Measurements from ENCODE around the gene GSTM1. TPM values are rescaled to one million over a fixed set of nuclear protein-coding genes. Genes with fewer than 3 reads are reported as not detected.

Gene GSTM1
- total and polyA plus RNA-seq, 2 donors (not counting 1 experiment from before 2014, with no cell fraction given) = 30.5 to 40.0 TPM

DNA sequence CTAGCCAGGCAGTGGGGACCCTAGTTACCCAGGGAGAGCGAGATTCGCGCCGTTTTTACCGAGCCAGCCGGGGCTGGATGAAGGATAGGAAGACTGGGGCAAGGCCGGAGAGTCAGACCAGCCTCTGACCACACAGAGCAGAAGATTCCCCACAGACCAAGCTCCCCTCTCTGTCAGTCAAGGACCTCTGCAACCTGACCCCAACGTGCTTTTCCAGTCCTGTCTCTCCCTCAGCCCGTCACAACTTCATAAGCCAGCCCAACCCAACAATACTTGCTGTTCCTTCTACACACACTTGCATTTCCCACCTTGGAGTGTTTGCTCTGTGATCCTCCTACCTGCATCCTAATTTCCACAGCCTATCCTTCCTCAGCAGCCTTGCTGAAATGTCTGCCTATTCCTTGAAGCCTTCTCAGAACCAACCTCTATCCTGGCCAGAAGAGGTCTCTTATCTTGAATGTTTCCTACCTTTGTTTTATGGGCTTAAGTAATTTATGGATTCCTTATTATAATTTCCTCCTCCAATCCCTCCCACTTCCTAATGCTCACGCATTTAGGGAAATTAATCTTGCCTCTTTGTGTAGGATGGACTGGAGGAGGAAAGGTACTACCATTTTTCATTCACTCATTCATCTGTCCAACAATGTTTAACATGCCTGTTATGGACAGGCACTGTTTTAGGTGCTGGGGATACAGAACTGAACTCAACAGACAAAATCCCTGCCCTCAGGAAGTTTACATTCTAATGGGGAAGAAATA is 53.2 kb downstream of the GSTM1 start, which contains the start of gene GSTM3:
Gene GSTM3, minus strand, starts transcription at position 424 of the 759 bp plus-strand sequence. CDS start 751 bp downstream, outside the sequence.
- no peaks in the 10 kb centered on the region for H3K79me2 ChIP-seq (ENCODE audit: control insufficient read depth, insufficient read depth, low read length)
- H4K20me1 ChIP-seq (ENCODE audit: control insufficient read depth, insufficient read depth, low read length, poor library complexity, severe bottlenecking) = no peaks in the 10 kb centered on the region
- ChIA-PET CTCF (interaction anchor here (1.3 to 1.8 kb wide), 4 partner anchors 36 to 244 kb away, joined by 3 to 5 read pairs (median 4); partner anchors contain the start of genes AHCYL1 and GSTM1), POLR2A (no interaction called here)
- H3K4me3 ChIP-seq (ENCODE audit: control extremely low read depth in 1 of 5, extremely low read depth in 1 of 5, insufficient read depth in 1 of 5, low read depth in 2 of 5, low read length in 4 of 5) = peak within 1 kb of the TSS; percentile 27 to 65 (median 62)
- peaks cover 11 to 16% of the 10 kb centered on the region in 2 donors for H3K4me1 ChIP-seq (ENCODE audit: control insufficient read depth in 2 of 2, insufficient read depth in 2 of 2, low read length in 2 of 2)
- TF ChIP-seq, protein P1, sequence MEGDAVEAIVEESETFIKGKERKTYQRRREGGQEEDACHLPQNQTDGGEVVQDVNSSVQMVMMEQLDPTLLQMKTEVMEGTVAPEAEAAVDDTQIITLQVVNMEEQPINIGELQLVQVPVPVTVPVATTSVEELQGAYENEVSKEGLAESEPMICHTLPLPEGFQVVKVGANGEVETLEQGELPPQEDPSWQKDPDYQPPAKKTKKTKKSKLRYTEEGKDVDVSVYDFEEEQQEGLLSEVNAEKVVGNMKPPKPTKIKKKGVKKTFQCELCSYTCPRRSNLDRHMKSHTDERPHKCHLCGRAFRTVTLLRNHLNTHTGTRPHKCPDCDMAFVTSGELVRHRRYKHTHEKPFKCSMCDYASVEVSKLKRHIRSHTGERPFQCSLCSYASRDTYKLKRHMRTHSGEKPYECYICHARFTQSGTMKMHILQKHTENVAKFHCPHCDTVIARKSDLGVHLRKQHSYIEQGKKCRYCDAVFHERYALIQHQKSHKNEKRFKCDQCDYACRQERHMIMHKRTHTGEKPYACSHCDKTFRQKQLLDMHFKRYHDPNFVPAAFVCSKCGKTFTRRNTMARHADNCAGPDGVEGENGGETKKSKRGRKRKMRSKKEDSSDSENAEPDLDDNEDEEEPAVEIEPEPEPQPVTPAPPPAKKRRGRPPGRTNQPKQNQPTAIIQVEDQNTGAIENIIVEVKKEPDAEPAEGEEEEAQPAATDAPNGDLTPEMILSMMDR (IDR thresholded peaks at IDR 0.05) = no peak
- TF ChIP-seq EZH2 (IDR thresholded peaks at IDR 0.05; ENCODE audit: borderline replicate concordance, insufficient read depth, low read depth, low read length, poor library complexity, severe bottlenecking) = no peak
- H3K27me3 Mint-ChIP-seq = peaks cover 43% of the 10 kb centered on the region
- intact Hi-C loops (cut with micrococcal nuclease) = loop anchor here (1.0 to 2.0 kb wide), 2 partner anchors 54 to 244 kb away; partner anchors contain the start of genes AHCYL1 and GSTM1
- peak within 1 kb of the TSS; percentile 65 for H3K9ac ChIP-seq (ENCODE audit: low read length)
- H3K36me3 ChIP-seq (replicated peaks in 1 of 2; ENCODE audit: control extremely low read depth in 1 of 2, control insufficient read depth in 1 of 2, extremely low read depth in 1 of 2, insufficient read depth in 2 of 2, low read length in 1 of 2) = no peaks in the 10 kb centered on the region
- peaks cover 17% of the 10 kb centered on the region for H3K4me1 Mint-ChIP-seq
- no peaks in the 10 kb centered on the region for H3K9me3 Mint-ChIP-seq (ENCODE audit: insufficient read depth)
- H2AFZ ChIP-seq (ENCODE audit: insufficient read depth, low read depth, low read length, poor library complexity, severe bottlenecking) = peak within 1 kb of the TSS; percentile 90
- H3K9me3 ChIP-seq (ENCODE audit: control extremely low read depth in 1 of 3, control insufficient read depth in 2 of 3, insufficient read depth in 1 of 3, low read length in 2 of 3) = peaks cover 0 to 6% (median 0%) of the 10 kb centered on the region in 3 donors
- ATAC-seq (ENCODE audit: low read depth) (peak; percentile 8), DNase-seq (no peak)
- peak within 1 kb of the TSS; percentile 96 for H3K4me2 ChIP-seq (replicated peaks; ENCODE audit: low read depth, low read length, poor library complexity, severe bottlenecking)
- H3K27ac ChIP-seq (ENCODE audit: low read length in 2 of 2) = no peak within 1 kb of the TSS
- WGBS (ENCODE audit: insufficient coverage) = 2% methylated on average over 9 of the region's 10 CpGs
- H3K27me3 ChIP-seq (replicated peaks in 1 of 4; ENCODE audit: control extremely low read depth in 1 of 4, control insufficient read depth in 3 of 4, insufficient read depth in 4 of 4, low read length in 3 of 4) = peaks cover 0 to 44% (median 18%) of the 10 kb centered on the region in 4 experiments
- H3K4me3 Mint-ChIP-seq = peak within 1 kb of the TSS; percentile 89
- no peak within 1 kb of the TSS for H3K27ac Mint-ChIP-seq

Other genes with a start within 250 kb of the GSTM1 start
- not detected in 2 replicates for gene SYPL2, start 221.3 kb upstream of the GSTM1 start, total RNA-seq
- gene SYPL2, start 221.3 kb upstream of the GSTM1 start, polyA plus RNA-seq = not detected in 2 replicates
- gene ATXN7L2, start 203.9 kb upstream of the GSTM1 start, total RNA-seq = 10.1 and 10.9 TPM in 2 replicates
- gene ATXN7L2, start 203.9 kb upstream of the GSTM1 start, polyA plus RNA-seq = 11.9 and 12.4 TPM in 2 replicates
- gene CYB561D1, start 193.7 kb upstream of the GSTM1 start, total RNA-seq = 28.0 and 29.0 TPM in 2 replicates
- gene CYB561D1, start 193.7 kb upstream of the GSTM1 start, polyA plus RNA-seq = 10.9 and 16.1 TPM in 2 replicates
- gene AMIGO1, start 178.1 kb upstream of the GSTM1 start, total RNA-seq = 2.4 and 2.6 TPM in 2 replicates
- gene AMIGO1, start 178.1 kb upstream of the GSTM1 start, polyA plus RNA-seq = 0.19 and 0.20 TPM in 2 replicates
- gene GPR61, start 147.9 kb upstream of the GSTM1 start, total RNA-seq = not detected in 2 replicates
- not detected in 2 replicates for gene GPR61, start 147.9 kb upstream of the GSTM1 start, polyA plus RNA-seq
- gene GNAI3, start 139.2 kb upstream of the GSTM1 start, total RNA-seq = 8.5 and 8.8 TPM in 2 replicates
- 1.6 and 3.4 TPM in 2 replicates for gene GNAI3, start 139.2 kb upstream of the GSTM1 start, polyA plus RNA-seq
- not detected in 2 replicates for gene GNAT2, start 68.2 kb upstream of the GSTM1 start, total RNA-seq
- gene GNAT2, start 68.2 kb upstream of the GSTM1 start, polyA plus RNA-seq = not detected in 2 replicates
- 104 and 105 TPM in 2 replicates for gene AMPD2, start 68.0 kb upstream of the GSTM1 start, total RNA-seq
- gene AMPD2, start 68.0 kb upstream of the GSTM1 start, polyA plus RNA-seq = 121 and 147 TPM in 2 replicates
- 28.6 and 39.4 TPM in 2 replicates for gene GSTM4, start 31.7 kb upstream of the GSTM1 start, total RNA-seq
- gene GSTM4, start 31.7 kb upstream of the GSTM1 start, polyA plus RNA-seq = 30.6 and 56.5 TPM in 2 replicates
- 42.9 and 43.3 TPM in 2 replicates for gene GSTM2, start 19.8 kb upstream of the GSTM1 start, total RNA-seq
- 73.0 and 94.4 TPM in 2 replicates for gene GSTM2, start 19.8 kb upstream of the GSTM1 start, polyA plus RNA-seq
- 0.15 TPM in 1 of 2 replicates, not detected in the other for gene GSTM5, start 24.4 kb downstream of the GSTM1 start, total RNA-seq
- 0.06 and 0.07 TPM in 2 replicates for gene GSTM5, start 24.4 kb downstream of the GSTM1 start, polyA plus RNA-seq
- gene GSTM3, start 53.2 kb downstream of the GSTM1 start, total RNA-seq = 1.6 and 2.8 TPM in 2 replicates
- gene GSTM3, start 53.2 kb downstream of the GSTM1 start, polyA plus RNA-seq = 1.3 and 1.9 TPM in 2 replicates
- not detected in 2 replicates for gene EPS8L3, start 76.1 kb downstream of the GSTM1 start, total RNA-seq
- not detected in 2 replicates for gene EPS8L3, start 76.1 kb downstream of the GSTM1 start, polyA plus RNA-seq
- 4.1 and 4.2 TPM in 2 replicates for gene CSF1, start 223.0 kb downstream of the GSTM1 start, total RNA-seq
- 0.55 and 0.91 TPM in 2 replicates for gene CSF1, start 223.0 kb downstream of the GSTM1 start, polyA plus RNA-seq